Vagina (tissue), 2 donors: ENCODE data around the gene ACSS2.

ENCODE experiments used
- POLR2A ChIP-seq, 2 donors: fragments of 450-650 bp; IDR thresholded peaks; one replicate each; pipeline ENCODE4 v1.6.1; 2017; ENCODE audit warnings: antibody characterized with exemption in 2 of 2, mild to moderate bottlenecking in 2 of 2, moderate library complexity in 2 of 2
- TF ChIP-seq, protein P1 (sequence below), 3 experiments: fragments of 450-650 bp in 2 of 3; fragments of 200-600 bp in 1 of 3; sonication (generic) in 1 of 3; IDR thresholded peaks; one replicate each; pipeline ENCODE4 v1.5.1; 2017 to 2019; ENCODE audit warnings: antibody characterized with exemption in 3 of 3, mild to moderate bottlenecking in 2 of 3, moderate library complexity in 2 of 3

DNA sequence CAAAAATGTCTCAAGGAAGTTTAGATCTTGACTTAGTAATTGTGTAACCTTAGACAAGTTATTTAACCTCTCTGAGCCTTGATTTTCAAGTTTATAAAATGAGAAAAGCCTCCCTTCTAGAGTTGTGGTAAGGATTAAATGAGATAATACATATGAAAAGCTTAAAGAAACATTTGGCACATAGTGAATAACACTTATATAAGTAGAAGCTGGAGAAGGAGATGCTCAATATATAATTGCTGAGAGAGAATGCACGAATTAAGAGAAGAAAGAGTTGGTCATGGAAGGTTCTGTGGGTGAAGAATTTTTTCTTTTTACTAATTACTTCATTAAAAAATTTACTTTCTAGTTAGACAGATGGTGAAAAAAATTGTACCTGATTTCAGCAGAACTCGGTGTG lies 5.3 kb downstream of the ACSS2 start:
- TF ChIP-seq, protein P1, sequence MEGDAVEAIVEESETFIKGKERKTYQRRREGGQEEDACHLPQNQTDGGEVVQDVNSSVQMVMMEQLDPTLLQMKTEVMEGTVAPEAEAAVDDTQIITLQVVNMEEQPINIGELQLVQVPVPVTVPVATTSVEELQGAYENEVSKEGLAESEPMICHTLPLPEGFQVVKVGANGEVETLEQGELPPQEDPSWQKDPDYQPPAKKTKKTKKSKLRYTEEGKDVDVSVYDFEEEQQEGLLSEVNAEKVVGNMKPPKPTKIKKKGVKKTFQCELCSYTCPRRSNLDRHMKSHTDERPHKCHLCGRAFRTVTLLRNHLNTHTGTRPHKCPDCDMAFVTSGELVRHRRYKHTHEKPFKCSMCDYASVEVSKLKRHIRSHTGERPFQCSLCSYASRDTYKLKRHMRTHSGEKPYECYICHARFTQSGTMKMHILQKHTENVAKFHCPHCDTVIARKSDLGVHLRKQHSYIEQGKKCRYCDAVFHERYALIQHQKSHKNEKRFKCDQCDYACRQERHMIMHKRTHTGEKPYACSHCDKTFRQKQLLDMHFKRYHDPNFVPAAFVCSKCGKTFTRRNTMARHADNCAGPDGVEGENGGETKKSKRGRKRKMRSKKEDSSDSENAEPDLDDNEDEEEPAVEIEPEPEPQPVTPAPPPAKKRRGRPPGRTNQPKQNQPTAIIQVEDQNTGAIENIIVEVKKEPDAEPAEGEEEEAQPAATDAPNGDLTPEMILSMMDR (IDR thresholded peaks at IDR 0.05) = no peak
- TF ChIP-seq POLR2A (IDR thresholded peaks at IDR 0.05) = no peak
